ENCODE measurements around the gene DAPK2.

The DAPK2 gene

DNA sequence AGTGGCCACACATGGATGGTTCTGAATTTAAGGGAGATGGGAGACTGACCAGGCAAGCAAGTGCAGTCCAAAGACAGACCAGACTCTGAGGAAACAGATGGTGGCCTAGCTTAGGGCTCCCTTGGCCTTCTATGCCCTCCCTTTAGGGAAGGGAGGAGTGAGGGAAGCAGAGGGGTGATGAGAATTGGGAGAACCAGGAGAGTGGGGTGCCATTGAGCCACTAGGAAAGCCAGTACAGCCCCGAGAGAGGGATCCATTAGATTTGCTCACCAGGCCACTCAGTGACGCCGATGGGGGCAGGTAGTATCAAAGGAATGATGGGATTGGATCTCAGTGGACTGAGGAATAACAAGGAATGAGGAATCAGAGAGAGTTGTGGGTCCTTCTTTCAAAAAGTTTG lies 182.1 kb downstream of the DAPK2 start:
- no peak for TF ChIP-seq EP300 (IDR thresholded peaks at IDR 0.05; ENCODE audit: borderline replicate concordance)
- no peak for TF ChIP-seq FOXM1 (IDR thresholded peaks at IDR 0.05; ENCODE audit: borderline replicate concordance, low read depth)
- no peak for TF ChIP-seq YY1 (IDR thresholded peaks at IDR 0.05; ENCODE audit: low read depth)
- no peak for TF ChIP-seq ZBTB7A (IDR thresholded peaks at IDR 0.05; ENCODE audit: low read depth)
- TF ChIP-seq TAF1 (IDR thresholded peaks at IDR 0.05; ENCODE audit: low read depth): no peak
- TF ChIP-seq EGR1 (IDR thresholded peaks at IDR 0.05): no peak
- TF ChIP-seq CREB1 (IDR thresholded peaks at IDR 0.05; ENCODE audit: low read depth): no peak
- TF ChIP-seq NFIC (IDR thresholded peaks at IDR 0.05): no peak
- TF ChIP-seq, protein P1, sequence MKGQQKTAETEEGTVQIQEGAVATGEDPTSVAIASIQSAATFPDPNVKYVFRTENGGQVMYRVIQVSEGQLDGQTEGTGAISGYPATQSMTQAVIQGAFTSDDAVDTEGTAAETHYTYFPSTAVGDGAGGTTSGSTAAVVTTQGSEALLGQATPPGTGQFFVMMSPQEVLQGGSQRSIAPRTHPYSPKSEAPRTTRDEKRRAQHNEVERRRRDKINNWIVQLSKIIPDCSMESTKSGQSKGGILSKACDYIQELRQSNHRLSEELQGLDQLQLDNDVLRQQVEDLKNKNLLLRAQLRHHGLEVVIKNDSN (IDR thresholded peaks at IDR 0.05): no peak
- TF ChIP-seq TCF12 (IDR thresholded peaks at IDR 0.05; ENCODE audit: low read depth): no peak
- TF ChIP-seq CEBPB (IDR thresholded peaks at IDR 0.05): no peak
- TF ChIP-seq RAD21 (IDR thresholded peaks at IDR 0.05; ENCODE audit: low read depth): no peak
- no peak for TF ChIP-seq TEAD4 (IDR thresholded peaks at IDR 0.05)
- TF ChIP-seq, protein P2, sequence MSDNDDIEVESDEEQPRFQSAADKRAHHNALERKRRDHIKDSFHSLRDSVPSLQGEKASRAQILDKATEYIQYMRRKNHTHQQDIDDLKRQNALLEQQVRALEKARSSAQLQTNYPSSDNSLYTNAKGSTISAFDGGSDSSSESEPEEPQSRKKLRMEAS (IDR thresholded peaks at IDR 0.05): no peak
- TF ChIP-seq, protein P3, sequence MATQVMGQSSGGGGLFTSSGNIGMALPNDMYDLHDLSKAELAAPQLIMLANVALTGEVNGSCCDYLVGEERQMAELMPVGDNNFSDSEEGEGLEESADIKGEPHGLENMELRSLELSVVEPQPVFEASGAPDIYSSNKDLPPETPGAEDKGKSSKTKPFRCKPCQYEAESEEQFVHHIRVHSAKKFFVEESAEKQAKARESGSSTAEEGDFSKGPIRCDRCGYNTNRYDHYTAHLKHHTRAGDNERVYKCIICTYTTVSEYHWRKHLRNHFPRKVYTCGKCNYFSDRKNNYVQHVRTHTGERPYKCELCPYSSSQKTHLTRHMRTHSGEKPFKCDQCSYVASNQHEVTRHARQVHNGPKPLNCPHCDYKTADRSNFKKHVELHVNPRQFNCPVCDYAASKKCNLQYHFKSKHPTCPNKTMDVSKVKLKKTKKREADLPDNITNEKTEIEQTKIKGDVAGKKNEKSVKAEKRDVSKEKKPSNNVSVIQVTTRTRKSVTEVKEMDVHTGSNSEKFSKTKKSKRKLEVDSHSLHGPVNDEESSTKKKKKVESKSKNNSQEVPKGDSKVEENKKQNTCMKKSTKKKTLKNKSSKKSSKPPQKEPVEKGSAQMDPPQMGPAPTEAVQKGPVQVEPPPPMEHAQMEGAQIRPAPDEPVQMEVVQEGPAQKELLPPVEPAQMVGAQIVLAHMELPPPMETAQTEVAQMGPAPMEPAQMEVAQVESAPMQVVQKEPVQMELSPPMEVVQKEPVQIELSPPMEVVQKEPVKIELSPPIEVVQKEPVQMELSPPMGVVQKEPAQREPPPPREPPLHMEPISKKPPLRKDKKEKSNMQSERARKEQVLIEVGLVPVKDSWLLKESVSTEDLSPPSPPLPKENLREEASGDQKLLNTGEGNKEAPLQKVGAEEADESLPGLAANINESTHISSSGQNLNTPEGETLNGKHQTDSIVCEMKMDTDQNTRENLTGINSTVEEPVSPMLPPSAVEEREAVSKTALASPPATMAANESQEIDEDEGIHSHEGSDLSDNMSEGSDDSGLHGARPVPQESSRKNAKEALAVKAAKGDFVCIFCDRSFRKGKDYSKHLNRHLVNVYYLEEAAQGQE (IDR thresholded peaks at IDR 0.05; ENCODE audit: low read depth): no peak

DNA sequence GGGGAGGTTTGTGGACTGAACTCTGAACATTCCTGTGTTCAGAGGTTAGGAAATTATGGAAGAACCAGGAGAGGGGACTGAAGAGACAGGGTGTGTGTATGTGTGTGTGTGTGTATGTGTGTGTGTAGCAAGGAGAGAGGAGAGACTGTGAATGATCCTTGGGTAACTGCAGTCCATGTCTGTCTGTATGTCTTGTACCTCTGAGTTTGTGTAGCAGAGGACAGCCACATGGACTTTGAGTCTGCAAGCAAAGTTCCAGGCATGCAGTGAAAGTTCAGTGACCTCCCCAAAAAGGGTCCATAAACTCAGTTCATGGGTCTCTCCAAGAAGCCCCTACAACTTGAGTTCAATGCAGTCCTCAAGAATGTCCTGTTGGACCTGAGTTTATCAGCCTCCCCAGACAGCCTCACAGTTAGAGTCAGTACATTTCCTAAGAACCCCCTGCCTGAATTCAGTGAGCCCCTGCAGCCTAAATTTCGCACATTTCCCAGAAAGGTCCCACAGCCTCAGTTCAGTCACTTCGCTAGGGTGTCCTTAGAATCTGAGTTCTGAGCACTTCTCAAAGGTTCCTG lies 184.3 kb downstream of the DAPK2 start:
- TF ChIP-seq CEBPB (IDR thresholded peaks at IDR 0.05) (no peak), TAF1 (IDR thresholded peaks at IDR 0.05; ENCODE audit: low read depth) (no peak), EGR1 (IDR thresholded peaks at IDR 0.05) (no peak), FOXM1 (IDR thresholded peaks at IDR 0.05; ENCODE audit: borderline replicate concordance, low read depth) (no peak), EP300 (IDR thresholded peaks at IDR 0.05; ENCODE audit: borderline replicate concordance) (no peak), NFIC (IDR thresholded peaks at IDR 0.05) (no peak), ZBTB7A (IDR thresholded peaks at IDR 0.05; ENCODE audit: low read depth) (no peak), YY1 (IDR thresholded peaks at IDR 0.05; ENCODE audit: low read depth) (no peak), CREB1 (IDR thresholded peaks at IDR 0.05; ENCODE audit: low read depth) (no peak), TEAD4 (IDR thresholded peaks at IDR 0.05) (no peak), RAD21 (IDR thresholded peaks at IDR 0.05; ENCODE audit: low read depth) (no peak), TCF12 (IDR thresholded peaks at IDR 0.05; ENCODE audit: low read depth) (no peak)
- TF ChIP-seq, protein P2 (IDR thresholded peaks at IDR 0.05): no peak
- TF ChIP-seq, protein P3 (IDR thresholded peaks at IDR 0.05; ENCODE audit: low read depth): no peak
- TF ChIP-seq, protein P1 (IDR thresholded peaks at IDR 0.05): no peak

DNA sequence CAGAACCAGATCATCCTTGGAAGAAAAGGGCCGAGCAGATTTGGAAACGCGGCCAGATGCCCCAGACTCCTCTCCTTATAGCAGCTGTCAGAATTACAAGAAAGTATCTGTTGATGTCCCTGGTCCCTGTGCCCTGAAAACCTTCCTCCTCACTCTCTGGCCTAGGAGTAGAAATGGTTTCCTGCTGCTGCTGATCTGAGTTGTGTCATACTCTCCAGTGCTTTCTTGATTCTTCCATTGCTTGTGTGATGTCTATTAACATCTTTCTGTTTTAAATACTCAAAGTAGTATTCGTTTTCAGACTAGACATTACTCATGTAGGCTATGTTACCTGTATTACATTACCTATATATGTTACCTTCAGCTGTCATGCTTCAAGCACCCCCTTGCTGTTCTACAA lies 185.7 kb downstream of the DAPK2 start:
- no peak for TF ChIP-seq CREB1 (IDR thresholded peaks at IDR 0.05; ENCODE audit: low read depth)
- TF ChIP-seq, protein P1 (IDR thresholded peaks at IDR 0.05): no peak
- TF ChIP-seq TAF1 (IDR thresholded peaks at IDR 0.05; ENCODE audit: low read depth): no peak
- TF ChIP-seq, protein P2 (IDR thresholded peaks at IDR 0.05): no peak
- TF ChIP-seq NFIC (IDR thresholded peaks at IDR 0.05): no peak
- no peak for TF ChIP-seq YY1 (IDR thresholded peaks at IDR 0.05; ENCODE audit: low read depth)
- TF ChIP-seq RAD21 (IDR thresholded peaks at IDR 0.05; ENCODE audit: low read depth): no peak
- no peak for TF ChIP-seq TCF12 (IDR thresholded peaks at IDR 0.05; ENCODE audit: low read depth)
- no peak for TF ChIP-seq ZBTB7A (IDR thresholded peaks at IDR 0.05; ENCODE audit: low read depth)
- no peak for TF ChIP-seq CEBPB (IDR thresholded peaks at IDR 0.05)
- TF ChIP-seq EP300 (IDR thresholded peaks at IDR 0.05; ENCODE audit: borderline replicate concordance): no peak
- TF ChIP-seq, protein P3 (IDR thresholded peaks at IDR 0.05; ENCODE audit: low read depth): no peak
- no peak for TF ChIP-seq TEAD4 (IDR thresholded peaks at IDR 0.05)
- no peak for TF ChIP-seq FOXM1 (IDR thresholded peaks at IDR 0.05; ENCODE audit: borderline replicate concordance, low read depth)
- TF ChIP-seq EGR1 (IDR thresholded peaks at IDR 0.05): no peak

Data from Ishikawa (cell line).